ENCODE measurements around the gene REV3L. TPM values are rescaled to one million over a fixed set of nuclear protein-coding genes. Genes with fewer than 3 reads are reported as not detected.

REV3L gene
- total RNA-seq, 3 donors from 2014 or later, result 17.7 to 56.4 (median 20.7) TPM

- intact Hi-C loops (cut with DNase I, micrococcal nuclease), result no loop called here
- Histone ChIP-seq H3K4me3 (no peak overlapping the region), H3K36me3 (ENCODE audit: low read depth) (no peaks in the 10 kb centered on the region), H3K4me1 (ENCODE audit: low read depth) (no peaks in the 10 kb centered on the region), H3K9me3 (no peaks in the 10 kb centered on the region)
- ATAC-seq (peak; percentile 66), DNase-seq (no peak)
- TF ChIP-seq, protein P1, sequence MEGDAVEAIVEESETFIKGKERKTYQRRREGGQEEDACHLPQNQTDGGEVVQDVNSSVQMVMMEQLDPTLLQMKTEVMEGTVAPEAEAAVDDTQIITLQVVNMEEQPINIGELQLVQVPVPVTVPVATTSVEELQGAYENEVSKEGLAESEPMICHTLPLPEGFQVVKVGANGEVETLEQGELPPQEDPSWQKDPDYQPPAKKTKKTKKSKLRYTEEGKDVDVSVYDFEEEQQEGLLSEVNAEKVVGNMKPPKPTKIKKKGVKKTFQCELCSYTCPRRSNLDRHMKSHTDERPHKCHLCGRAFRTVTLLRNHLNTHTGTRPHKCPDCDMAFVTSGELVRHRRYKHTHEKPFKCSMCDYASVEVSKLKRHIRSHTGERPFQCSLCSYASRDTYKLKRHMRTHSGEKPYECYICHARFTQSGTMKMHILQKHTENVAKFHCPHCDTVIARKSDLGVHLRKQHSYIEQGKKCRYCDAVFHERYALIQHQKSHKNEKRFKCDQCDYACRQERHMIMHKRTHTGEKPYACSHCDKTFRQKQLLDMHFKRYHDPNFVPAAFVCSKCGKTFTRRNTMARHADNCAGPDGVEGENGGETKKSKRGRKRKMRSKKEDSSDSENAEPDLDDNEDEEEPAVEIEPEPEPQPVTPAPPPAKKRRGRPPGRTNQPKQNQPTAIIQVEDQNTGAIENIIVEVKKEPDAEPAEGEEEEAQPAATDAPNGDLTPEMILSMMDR (IDR thresholded peaks at IDR 0.05), result no peak
Observed at GRCh38 chr6:111406200-111406721, 76.8 kb downstream of the REV3L start.

- Histone ChIP-seq H3K4me3 (no peak overlapping the region), H3K9me3 (no peaks in the 10 kb centered on the region), H3K36me3 (ENCODE audit: low read depth) (no peaks in the 10 kb centered on the region), H3K4me1 (ENCODE audit: low read depth) (no peaks in the 10 kb centered on the region)
- intact Hi-C loops (cut with DNase I, micrococcal nuclease), result no loop called here
- ATAC-seq (peak; percentile 53), DNase-seq (peak in 1 of 3 donors; percentile 32)
- TF ChIP-seq, protein P1 (IDR thresholded peaks at IDR 0.05), result no peak
Observed at GRCh38 chr6:111403388-111403787, 79.6 kb downstream of the REV3L start.

DNA sequence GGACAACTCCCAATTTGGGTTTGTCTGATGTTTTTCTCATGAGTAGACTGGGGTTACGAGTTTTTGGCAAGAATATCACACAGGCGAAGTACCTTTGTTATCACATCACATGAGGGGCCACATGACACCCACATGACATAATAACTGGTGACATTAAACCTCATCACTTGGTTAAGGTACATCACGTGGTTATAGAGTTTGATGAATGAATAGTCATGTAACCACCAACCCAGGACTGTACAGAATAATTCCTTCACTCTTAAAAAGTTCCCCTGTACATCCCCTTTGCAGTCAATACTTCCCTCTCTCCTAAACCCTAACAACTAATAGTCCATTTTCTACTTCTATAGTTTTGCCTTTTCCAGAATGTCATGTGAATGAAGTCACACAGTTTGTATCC is 83.4 kb downstream of the REV3L start:
- H3K36me3 ChIP-seq (ENCODE audit: low read depth), result no peaks in the 10 kb centered on the region
- intact Hi-C loops (cut with DNase I, micrococcal nuclease), result no loop called here
- no peak for ATAC-seq

GRCh38 chr6:111388681-111389080 is 94.3 kb downstream of the REV3L start:
- H3K4me1 ChIP-seq (ENCODE audit: low read depth), result no peaks in the 10 kb centered on the region
- H3K36me3 ChIP-seq (ENCODE audit: low read depth), result no peaks in the 10 kb centered on the region
- H3K9me3 ChIP-seq, result no peaks in the 10 kb centered on the region
- intact Hi-C loops (cut with DNase I, micrococcal nuclease), result no loop called here
- H3K4me3 ChIP-seq, result no peak overlapping the region
- no peak for DNase-seq
- TF ChIP-seq, protein P1 (IDR thresholded peaks at IDR 0.05), result no peak
- no peak for ATAC-seq

More for the DNA sequence above, 83.4 kb downstream of the REV3L start:
- TF ChIP-seq, protein P1 (IDR thresholded peaks at IDR 0.05), result no peak
- H3K4me1 ChIP-seq (ENCODE audit: low read depth), result no peaks in the 10 kb centered on the region
- no peak overlapping the region for H3K4me3 ChIP-seq
- DNase-seq, result no peak
- H3K9me3 ChIP-seq, result no peaks in the 10 kb centered on the region

DNA sequence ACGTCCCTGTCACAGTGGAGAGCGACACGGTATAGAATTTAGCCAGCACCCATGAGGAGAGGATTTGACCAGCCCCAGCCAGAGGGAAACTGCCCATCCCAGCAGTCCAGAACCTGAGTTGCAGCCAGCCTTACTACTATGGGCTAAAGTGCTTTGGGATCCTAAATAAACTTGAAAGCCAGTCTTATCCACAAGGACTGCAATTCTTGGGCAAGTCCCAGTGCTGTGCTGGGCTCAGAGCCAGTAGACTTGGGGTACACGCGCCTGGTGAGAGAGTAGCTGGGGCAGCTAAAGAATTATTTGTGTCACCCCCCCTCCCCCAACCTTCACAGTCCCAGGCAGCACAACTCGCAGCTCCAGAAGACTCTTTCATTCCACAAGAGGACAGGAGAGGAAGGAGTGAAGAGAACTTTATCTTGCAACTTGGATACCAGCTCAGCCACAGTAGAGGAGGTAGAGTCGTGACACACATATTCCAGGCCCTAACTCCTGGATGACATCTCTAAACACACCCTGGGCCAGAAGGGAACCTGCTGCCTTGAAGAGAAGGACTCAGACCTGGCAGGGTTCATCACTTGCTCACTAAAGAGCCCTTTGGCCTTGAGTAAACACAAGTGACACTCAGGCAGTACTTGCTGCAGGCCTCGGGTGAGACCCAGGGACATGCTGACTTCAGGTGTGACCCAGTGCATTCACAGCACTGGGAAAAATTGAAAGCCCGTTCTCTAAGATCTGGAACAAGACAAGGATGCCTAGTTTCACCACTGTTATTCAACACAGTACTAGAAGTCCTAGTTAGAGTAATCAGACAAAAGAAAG is 100.3 kb downstream of the REV3L start:
- intact Hi-C loops (cut with DNase I, micrococcal nuclease), result no loop called here
- no peaks in the 10 kb centered on the region for H3K9me3 ChIP-seq
- H3K4me3 ChIP-seq, result no peak overlapping the region
- H3K36me3 ChIP-seq (ENCODE audit: low read depth), result no peaks in the 10 kb centered on the region
- no peak for ATAC-seq
- no peak for DNase-seq
- TF ChIP-seq, protein P1 (IDR thresholded peaks at IDR 0.05), result no peak
- no peaks in the 10 kb centered on the region for H3K4me1 ChIP-seq (ENCODE audit: low read depth)

Data from mucosa of descending colon (tissue), 3 donors.